ENCODE results near the gene NR2F2.

NR2F2 gene

DNA sequence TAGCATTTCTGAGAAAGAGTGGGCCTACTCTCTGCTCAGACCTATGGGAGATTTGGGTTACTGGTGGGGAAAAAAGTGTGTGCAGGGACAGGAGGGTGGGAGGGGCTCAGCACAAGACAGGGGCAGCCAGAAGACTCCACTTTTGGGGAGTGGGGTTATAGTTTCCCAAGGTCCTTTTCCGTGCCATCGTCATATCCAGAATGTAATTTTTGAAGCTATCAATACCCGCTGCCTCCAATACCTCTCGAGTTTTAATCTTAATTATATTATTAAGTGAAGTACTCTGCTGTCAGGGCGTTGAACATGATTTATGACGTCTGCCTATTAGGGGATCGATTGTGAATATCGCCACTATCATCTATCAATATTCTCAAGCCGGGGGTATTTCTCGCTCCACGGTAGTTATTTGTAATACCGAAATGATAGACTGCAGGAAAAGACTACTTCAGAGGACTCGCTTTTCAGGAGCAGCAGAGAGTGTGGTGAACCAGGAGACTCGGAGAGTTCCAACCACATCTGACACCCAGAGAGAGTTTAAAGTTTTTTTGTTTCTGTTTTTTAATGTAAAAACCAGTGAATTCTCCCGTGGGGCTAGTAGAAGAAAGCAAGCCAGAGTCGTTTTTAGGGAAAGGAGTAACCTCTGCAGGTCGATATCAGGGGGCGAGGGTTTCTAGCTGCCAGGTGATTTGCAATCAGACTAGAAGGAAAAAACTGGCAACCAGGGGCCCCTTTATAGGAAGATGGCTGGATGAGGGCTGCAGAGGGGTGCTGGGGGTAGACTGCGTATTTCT, 20.6 kb downstream of the NR2F2 start:
- DNase-seq (ENCODE audit: low spot score), result no peak
- in situ Hi-C loops (cut with MboI; ENCODE audit: low pct_unique_long_range_greater_than_20kb, low sequenced_read_pairs, unreplicated experiment), result no loop called here
- TF ChIP-seq, protein P1, sequence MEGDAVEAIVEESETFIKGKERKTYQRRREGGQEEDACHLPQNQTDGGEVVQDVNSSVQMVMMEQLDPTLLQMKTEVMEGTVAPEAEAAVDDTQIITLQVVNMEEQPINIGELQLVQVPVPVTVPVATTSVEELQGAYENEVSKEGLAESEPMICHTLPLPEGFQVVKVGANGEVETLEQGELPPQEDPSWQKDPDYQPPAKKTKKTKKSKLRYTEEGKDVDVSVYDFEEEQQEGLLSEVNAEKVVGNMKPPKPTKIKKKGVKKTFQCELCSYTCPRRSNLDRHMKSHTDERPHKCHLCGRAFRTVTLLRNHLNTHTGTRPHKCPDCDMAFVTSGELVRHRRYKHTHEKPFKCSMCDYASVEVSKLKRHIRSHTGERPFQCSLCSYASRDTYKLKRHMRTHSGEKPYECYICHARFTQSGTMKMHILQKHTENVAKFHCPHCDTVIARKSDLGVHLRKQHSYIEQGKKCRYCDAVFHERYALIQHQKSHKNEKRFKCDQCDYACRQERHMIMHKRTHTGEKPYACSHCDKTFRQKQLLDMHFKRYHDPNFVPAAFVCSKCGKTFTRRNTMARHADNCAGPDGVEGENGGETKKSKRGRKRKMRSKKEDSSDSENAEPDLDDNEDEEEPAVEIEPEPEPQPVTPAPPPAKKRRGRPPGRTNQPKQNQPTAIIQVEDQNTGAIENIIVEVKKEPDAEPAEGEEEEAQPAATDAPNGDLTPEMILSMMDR (IDR thresholded peaks at IDR 0.05; ENCODE audit: extremely low read depth, insufficient read depth, missing control alignments), result no peak

DNA sequence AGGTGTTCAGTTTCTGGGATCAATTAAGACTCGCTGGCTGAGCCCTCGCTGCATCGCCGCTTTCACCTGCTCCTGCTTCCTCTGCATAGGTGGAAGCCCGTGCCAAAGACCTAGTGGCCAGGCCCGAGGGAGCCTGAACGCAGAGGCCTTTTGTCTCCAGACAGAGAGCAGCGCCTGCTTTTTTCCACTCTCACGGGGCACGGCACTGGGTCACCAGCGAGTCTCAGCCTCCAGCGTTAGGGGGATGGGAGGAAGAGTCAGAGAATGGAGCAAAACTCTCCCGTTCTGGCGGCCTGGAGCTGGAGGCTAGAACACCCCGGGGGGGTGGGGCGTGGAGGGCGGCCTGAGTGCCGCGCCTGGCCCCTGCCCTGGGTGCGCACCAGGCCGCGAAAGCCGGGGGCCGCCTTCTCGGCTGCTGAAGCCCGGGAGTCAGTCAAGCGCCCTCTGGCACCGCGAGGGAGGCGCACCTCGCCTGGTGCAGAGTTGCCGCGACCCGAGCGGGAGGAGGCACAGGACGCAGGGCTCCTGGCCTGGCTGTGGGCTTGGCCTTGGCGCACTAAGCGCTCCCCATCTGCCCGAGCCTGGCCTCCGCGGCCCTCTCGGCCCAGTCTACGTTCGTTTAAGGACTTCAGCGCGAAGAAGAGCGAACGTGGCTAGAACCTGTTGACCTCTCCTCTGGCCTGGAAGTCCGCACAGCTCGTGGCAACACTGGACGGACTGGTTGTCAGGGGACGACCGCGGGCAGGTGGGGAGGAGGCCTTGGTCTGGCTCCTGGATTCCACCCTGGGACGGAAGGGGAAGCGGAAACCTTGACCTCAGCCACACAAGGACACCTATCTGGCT, 21.5 kb downstream of the NR2F2 start:
- in situ Hi-C loops (cut with MboI; ENCODE audit: low pct_unique_long_range_greater_than_20kb, low sequenced_read_pairs, unreplicated experiment), result no loop called here
- TF ChIP-seq, protein P1 (IDR thresholded peaks at IDR 0.05; ENCODE audit: extremely low read depth, insufficient read depth, missing control alignments), result no peak
- DNase-seq (ENCODE audit: low spot score), result no peak

DNA sequence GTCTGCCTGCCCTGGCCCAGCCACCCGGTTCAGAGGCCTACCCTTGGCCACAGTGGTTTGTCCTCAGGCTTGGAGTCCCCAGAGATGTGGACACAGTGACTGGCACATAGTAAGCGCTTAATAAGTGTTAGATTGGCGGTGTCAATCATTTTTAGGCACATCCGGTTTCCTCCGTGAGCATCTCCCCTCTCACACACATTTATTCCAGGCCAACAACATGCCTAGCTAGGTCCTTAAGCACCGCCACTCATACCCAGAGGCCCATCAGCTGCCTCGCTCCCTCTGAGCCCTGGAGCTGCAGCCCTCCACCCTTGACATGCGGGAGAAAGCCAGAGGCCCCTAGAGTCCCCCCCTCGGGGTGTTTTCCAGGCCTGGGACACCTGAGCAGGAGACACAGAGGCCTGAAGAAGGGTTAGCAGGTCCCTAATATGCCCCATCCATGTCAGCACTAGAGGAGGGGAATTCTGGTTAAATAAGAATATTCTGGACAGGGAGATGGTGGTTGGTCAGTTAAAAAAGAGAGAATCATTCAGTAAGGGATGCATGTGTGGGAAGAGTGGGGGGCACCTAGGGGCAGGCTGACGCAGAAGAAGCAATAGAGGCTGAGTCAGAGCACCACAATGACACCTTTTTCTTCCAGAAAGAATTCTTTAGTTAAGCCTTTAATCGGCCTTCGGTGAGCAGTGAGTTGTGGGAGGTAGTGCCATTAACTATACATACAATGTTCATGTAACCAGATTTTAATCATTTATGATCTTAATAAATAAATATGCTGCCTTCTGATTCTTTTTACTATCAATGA, 22.3 kb downstream of the NR2F2 start:
- DNase-seq (ENCODE audit: low spot score), result no peak
- TF ChIP-seq, protein P1 (IDR thresholded peaks at IDR 0.05; ENCODE audit: extremely low read depth, insufficient read depth, missing control alignments), result no peak
- in situ Hi-C loops (cut with MboI; ENCODE audit: low pct_unique_long_range_greater_than_20kb, low sequenced_read_pairs, unreplicated experiment), result no loop called here

DNA sequence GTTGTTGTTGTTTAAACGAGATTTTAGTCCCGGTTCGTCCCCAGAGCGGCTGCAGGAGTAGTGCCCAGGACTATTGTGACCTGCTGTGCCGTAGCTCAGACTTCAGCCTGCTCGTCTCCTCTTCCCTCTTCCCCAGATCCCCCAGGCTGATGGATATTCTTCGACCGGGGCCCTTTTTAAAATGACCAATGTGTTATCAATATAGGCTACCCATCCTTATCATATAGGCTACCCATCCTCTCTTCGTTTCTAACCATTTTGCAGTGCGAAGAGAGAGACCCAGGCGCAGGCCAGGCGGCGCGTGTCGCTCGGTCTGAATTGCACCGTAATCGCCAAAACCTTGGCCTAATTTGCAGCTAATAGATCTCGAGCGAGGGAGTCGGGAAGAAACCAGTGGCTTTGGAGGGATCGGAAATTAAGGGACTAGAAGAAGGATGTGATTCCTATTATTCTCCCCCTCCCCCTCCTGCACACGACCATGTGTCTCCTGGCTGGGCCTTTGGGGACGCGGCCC, 23.0 kb downstream of the NR2F2 start:
- in situ Hi-C loops (cut with MboI; ENCODE audit: low pct_unique_long_range_greater_than_20kb, low sequenced_read_pairs, unreplicated experiment), result no loop called here
- TF ChIP-seq, protein P1 (IDR thresholded peaks at IDR 0.05; ENCODE audit: extremely low read depth, insufficient read depth, missing control alignments), result no peak
- DNase-seq (ENCODE audit: low spot score), result no peak

DNA sequence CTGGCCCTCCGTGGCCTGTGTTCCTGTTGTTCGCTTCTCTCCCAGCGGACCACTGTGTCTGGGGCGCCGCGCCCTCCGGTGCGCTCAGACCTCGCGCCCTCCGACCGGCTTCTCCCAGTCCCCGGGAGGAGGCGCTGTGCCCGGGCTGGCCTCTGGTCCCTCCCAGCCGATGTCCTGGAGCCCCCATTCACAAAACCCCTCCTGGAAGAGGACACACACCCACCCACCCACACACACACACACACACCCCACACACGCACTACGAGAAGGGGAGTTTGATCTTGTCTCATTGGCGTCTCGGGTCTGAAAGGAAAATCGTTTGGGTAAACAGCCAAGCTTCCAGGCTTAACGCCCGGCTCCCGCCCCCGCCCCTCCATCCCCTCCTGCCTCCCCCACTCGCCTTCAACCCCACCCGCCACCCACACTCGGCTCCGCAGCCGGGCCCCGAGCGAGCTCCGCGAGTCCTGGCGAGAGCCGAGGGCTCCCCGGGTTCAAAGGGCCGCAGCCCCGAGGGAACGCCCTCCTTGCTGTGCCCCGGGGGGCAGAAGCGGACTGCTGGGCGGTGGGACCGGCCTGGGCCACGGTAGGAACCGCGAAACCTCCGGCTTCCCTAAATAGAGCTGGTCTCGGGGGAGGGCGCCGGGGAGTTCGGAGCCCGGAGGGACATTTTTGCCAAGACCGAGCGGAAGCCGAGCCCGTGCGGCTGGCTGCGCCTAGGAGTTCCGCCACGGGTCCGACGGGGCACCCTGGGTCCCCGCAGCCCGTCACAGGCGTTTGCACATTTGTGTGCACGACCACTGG, 23.6 kb downstream of the NR2F2 start:
- TF ChIP-seq, protein P1 (IDR thresholded peaks at IDR 0.05; ENCODE audit: extremely low read depth, insufficient read depth, missing control alignments), result no peak
- no peak for DNase-seq (ENCODE audit: low spot score)
- in situ Hi-C loops (cut with MboI; ENCODE audit: low pct_unique_long_range_greater_than_20kb, low sequenced_read_pairs, unreplicated experiment), result no loop called here
